Stomach (tissue), 9 donors: ENCODE measurements around the gene CHRM4. TPM values are rescaled to one million over a fixed set of nuclear protein-coding genes. Genes with fewer than 3 reads are reported as not detected.

Experiments
- DNase-seq, 2 donors: peaks; one replicate each; pipeline versions ENCODE4 v3.0.0 to v3.0.0-alpha.2; 2013 to 2019
- H3K27ac ChIP-seq, 5 donors: fragments of 200-600 bp in 4 of 5; sonication (generic) in 4 of 5; one replicate each; pipeline ENCODE4 v1.5.1; 2013 to 2019; ENCODE audit warnings: mild to moderate bottlenecking in 1 of 5, moderate library complexity in 1 of 5
- H3K27me3 ChIP-seq, 3 donors: fragments of 200-600 bp; sonication (generic); one replicate each; pipeline ENCODE4 v1.5.1; 2017 to 2019; ENCODE audit warnings: mixed run types in 1 of 3
- H3K36me3 ChIP-seq, 4 donors: fragments of 200-600 bp; sonication (generic); 1 replicate in 3 of 4; 2 replicates in 1 of 4; pipeline ENCODE4 v1.5.1; 2016 to 2019
- H3K4me1 ChIP-seq, 4 donors: fragments of 200-600 bp; sonication (generic); one replicate each; pipeline ENCODE4 v1.5.1; 2016 to 2019
- H3K4me3 ChIP-seq, 4 donors: fragments of 200-600 bp; sonication (generic) in 3 of 4; one replicate each; pipeline ENCODE4 v1.5.1; 2016 to 2019; ENCODE audit warnings: mild to moderate bottlenecking in 1 of 4
- H3K9me3 ChIP-seq, 4 donors: fragments of 200-600 bp; sonication (generic); one replicate each; pipeline ENCODE4 v1.5.1; 2016 to 2019
- CTCF ChIP-seq, 7 experiments: fragments of 450-650 bp in 4 of 7; fragments of 200-600 bp in 3 of 7; sonication (generic) in 3 of 7; IDR thresholded peaks; one replicate each; pipeline ENCODE4 v1.5.1; 2016 to 2019; ENCODE audit warnings: antibody characterized with exemption in 7 of 7, control low read depth in 2 of 7, mild to moderate bottlenecking in 1 of 7
- EP300 ChIP-seq: sonication (generic); formaldehyde crosslinking; IDR thresholded peaks from one replicate; pipeline ENCODE4 v1.6.1; 2017; ENCODE audit warnings: antibody characterized with exemption
- POLR2A ChIP-seq, 4 donors: fragments of 450-650 bp; IDR thresholded peaks; one replicate each; pipeline ENCODE4 v1.6.1; 2016; ENCODE audit warnings: antibody characterized with exemption in 4 of 4, control low read depth in 2 of 4, mild to moderate bottlenecking in 1 of 4, moderate library complexity in 1 of 4
- POLR2AphosphoS5 ChIP-seq, 3 donors: sonication (generic); formaldehyde crosslinking; IDR thresholded peaks; one replicate each; pipeline ENCODE4 v1.6.1; 2016; ENCODE audit warnings: antibody characterized with exemption in 3 of 3
- WGBS, 5 donors: extraction: QIAGEN DNeasy Blood & Tissue Kit in 3 of 5; methylation state at CpG; one replicate each; pipeline versions ENCODE4 v1.1.5 to v1.1.7; 2013 to 2018; 5-methylcytosine and 5-hydroxymethylcytosine counted together
- intact Hi-C: fragments of 100-400 bp; cut with DNase I; formaldehyde crosslinking; loops from one replicate; pipeline ENCODE4 v1.15.1; 2023; ENCODE audit warnings: low total_unique reads
- polyA plus RNA-seq, 3 donors: library from polyadenylated mRNA; stranded (reverse); fragments of 200-250 nt; gene quantifications; one replicate each; pipeline ENCODE4 v1.2.3, GENCODE V29; 2013
- total RNA-seq, 5 donors: library from RNA; depleted of rRNA; stranded (reverse); fragments of >200 nt; gene quantifications; one replicate each; pipeline versions ENCODE4 v1.1.0 to v1.2.3, GENCODE V29; 2014 to 2016
- donor health status: healthy with polysubstance abuse.
- donor health status: Bipolar disorder and iron deficiency.
- donor health status: healthy.

The CHRM4 gene
- total and polyA plus RNA-seq, 8 donors = 0.37 to 2.8 TPM; not detected in 6

GRCh38 chr11:46352063-46352841 is 39.3 kb downstream of the CHRM4 start:
- intact Hi-C loops = no loop called here
- no peaks in the 10 kb centered on the region for H3K9me3 ChIP-seq
- peaks cover 45 to 93% (median 88%) of the 10 kb centered on the region in 4 donors for H3K4me1 ChIP-seq
- TF ChIP-seq EP300 = no peak
- TF ChIP-seq CTCF (IDR thresholded peaks at IDR 0.05) = peak in 6 of 7 experiments; percentile 35 to 97 (median 94)
- peak in 2 of 3 donors; percentile 28 to 62 for TF ChIP-seq POLR2AphosphoS5 (IDR thresholded peaks at IDR 0.05)
- TF ChIP-seq POLR2A (IDR thresholded peaks at IDR 0.05) = no peak
- H3K4me3 ChIP-seq = peak overlapping the region; percentile 7 to 39 (median 21)
- 23 to 46% (median 37%) methylated on average over 3 to 33 of the region's 33 CpGs for WGBS, 5 donors
- DNase-seq = peak; percentile 87 to 88
- H3K36me3 ChIP-seq = peaks cover 0 to 17% (median 5%) of the 10 kb centered on the region in 4 donors
- H3K27ac ChIP-seq = peak overlapping the region; percentile 76 to 90 (median 78)
- no peaks in the 10 kb centered on the region for H3K27me3 ChIP-seq

- Histone ChIP-seq H3K36me3 (peaks cover 0 to 17% (median 5%) of the 10 kb centered on the region in 4 donors), H3K4me3 (peak overlapping the region in 1 of 4 donors; percentile 39), H3K27me3 (no peaks in the 10 kb centered on the region), H3K9me3 (no peaks in the 10 kb centered on the region), H3K27ac (peak overlapping the region; percentile 76 to 90 (median 78)), H3K4me1 (peaks cover 43 to 92% (median 86%) of the 10 kb centered on the region in 4 donors)
- WGBS, 5 donors = 33 to 67% (median 55%) methylated on average over 5 of the region's 5 CpGs
- intact Hi-C loops = no loop called here
- no peak for DNase-seq
- TF ChIP-seq POLR2AphosphoS5 (IDR thresholded peaks at IDR 0.05) (no peak), EP300 (no peak), CTCF (IDR thresholded peaks at IDR 0.05) (no peak), POLR2A (IDR thresholded peaks at IDR 0.05) (no peak)
Measured at GRCh38 chr11:46351606-46352005, 40.0 kb downstream of the CHRM4 start.

- peaks cover 39 to 92% (median 86%) of the 10 kb centered on the region in 4 donors for H3K4me1 ChIP-seq
- TF ChIP-seq EP300 (no peak), CTCF (IDR thresholded peaks at IDR 0.05) (no peak), POLR2AphosphoS5 (IDR thresholded peaks at IDR 0.05) (no peak), POLR2A (IDR thresholded peaks at IDR 0.05) (no peak)
- peaks cover 0 to 13% (median 2%) of the 10 kb centered on the region in 4 donors for H3K36me3 ChIP-seq
- H3K4me3 ChIP-seq = no peak overlapping the region
- no peaks in the 10 kb centered on the region for H3K9me3 ChIP-seq
- WGBS, 5 donors = 44 to 74% (median 59%) methylated on average over 7 to 8 of the region's 8 CpGs
- DNase-seq = no peak
- H3K27ac ChIP-seq = peak overlapping the region; percentile 76 to 90 (median 78)
- no peaks in the 10 kb centered on the region for H3K27me3 ChIP-seq
- intact Hi-C loops = no loop called here
Measured at GRCh38 chr11:46351148-46351547, 40.4 kb downstream of the CHRM4 start.

GRCh38 chr11:46350695-46351094 is 40.9 kb downstream of the CHRM4 start:
- peaks cover 0 to 11% (median 0%) of the 10 kb centered on the region in 4 donors for H3K36me3 ChIP-seq
- no peak overlapping the region for H3K4me3 ChIP-seq
- intact Hi-C loops = no loop called here
- peak overlapping the region in 4 of 5 donors; percentile 30 to 90 (median 81) for H3K27ac ChIP-seq
- 44 to 64% (median 55%) methylated on average over 3 of the region's 3 CpGs for WGBS, 5 donors
- H3K27me3 ChIP-seq = no peaks in the 10 kb centered on the region
- H3K4me1 ChIP-seq = peaks cover 39 to 91% (median 83%) of the 10 kb centered on the region in 4 donors
- TF ChIP-seq CTCF (IDR thresholded peaks at IDR 0.05) = no peak
- no peak for TF ChIP-seq POLR2A (IDR thresholded peaks at IDR 0.05)
- no peak for TF ChIP-seq POLR2AphosphoS5 (IDR thresholded peaks at IDR 0.05)
- TF ChIP-seq EP300 = no peak
- no peak for DNase-seq
- H3K9me3 ChIP-seq = no peaks in the 10 kb centered on the region
